Activated T-cell treated with anti-CD3 and anti-CD28 coated beads, Interleukin-2, amount 50 U/mL, for 48 hours (primary cell): Measurements from ENCODE around the gene PTGFR.

Source experiments
- DNase-seq, 2 experiments: peaks; one replicate each; pipeline ENCODE4 v3.0.0-alpha.2; 2020

PTGFR gene, protein sequence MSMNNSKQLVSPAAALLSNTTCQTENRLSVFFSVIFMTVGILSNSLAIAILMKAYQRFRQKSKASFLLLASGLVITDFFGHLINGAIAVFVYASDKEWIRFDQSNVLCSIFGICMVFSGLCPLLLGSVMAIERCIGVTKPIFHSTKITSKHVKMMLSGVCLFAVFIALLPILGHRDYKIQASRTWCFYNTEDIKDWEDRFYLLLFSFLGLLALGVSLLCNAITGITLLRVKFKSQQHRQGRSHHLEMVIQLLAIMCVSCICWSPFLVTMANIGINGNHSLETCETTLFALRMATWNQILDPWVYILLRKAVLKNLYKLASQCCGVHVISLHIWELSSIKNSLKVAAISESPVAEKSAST

DNA sequence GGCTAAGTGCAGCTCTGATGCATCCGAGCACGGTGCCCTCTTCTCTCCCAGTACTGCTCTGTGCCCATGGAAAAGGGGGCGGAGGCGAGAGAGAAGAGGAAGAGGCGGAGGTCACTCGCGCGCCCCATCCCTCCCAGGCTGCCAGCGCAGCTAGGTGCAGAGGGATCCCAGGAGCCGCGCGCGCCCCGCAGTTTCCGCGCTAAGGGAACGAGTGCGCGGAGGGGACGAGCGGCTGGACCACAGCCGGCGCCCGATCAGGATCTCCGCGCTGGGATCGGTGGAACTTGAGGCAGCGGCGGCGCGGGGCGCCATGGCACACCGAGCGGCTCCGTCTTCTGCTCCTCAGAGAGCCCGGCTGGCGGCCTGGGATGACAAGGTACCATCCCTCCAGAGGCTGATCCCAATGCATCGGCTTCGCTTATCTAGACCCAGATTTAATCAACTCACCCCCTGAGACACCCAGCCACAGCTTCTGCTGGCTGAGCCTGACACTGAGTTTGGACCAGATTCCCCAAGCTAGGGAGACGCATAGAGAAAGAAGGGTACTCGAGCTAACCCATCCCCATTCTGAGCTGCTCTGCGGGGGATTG lies at the start of gene PTGFR:
Gene PTGFR (plus strand): TSS at position 114 of the 590 bp plus-strand sequence. CDS start 1,770 bp downstream, outside the sequence.
- DNase-seq = no peak

DNA sequence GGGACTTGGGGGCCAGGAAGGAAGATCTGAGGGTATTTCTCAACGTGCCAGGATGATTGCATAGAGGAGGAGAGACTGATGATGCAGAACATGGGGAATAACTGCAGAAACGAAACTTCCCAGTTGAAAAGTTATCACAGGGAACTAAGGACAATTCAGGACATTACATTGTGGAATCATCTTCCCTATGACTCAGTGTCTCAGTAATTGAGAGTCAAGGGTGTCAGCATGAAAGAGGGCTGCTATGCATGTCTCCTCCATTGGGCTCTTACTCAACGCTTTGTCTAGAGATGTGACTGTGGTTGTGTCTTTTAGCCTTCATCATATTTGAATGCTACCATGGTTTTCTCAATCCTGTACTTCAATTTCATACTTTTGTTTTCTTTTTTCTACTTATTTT lies 48.9 kb upstream of the PTGFR start:
- DNase-seq = no peak

DNA sequence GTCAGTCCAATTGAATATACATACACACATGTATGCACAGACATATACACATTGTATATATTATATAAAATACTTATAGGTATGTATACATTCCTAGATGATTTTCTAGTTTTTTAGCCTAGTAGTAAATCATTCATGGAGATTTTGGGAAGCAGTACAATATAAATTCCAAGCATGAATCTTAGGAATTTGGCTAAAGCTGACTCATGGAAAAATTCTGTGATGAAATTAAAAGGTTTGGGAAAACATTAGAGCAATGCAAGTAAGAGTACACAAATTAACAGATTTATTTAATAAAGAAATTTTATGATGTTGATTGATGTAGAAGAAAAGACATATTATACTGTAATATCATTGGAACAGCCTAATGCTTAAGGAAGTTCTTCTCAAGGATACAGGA lies 43.7 kb upstream of the PTGFR start:
- no peak for DNase-seq

DNA sequence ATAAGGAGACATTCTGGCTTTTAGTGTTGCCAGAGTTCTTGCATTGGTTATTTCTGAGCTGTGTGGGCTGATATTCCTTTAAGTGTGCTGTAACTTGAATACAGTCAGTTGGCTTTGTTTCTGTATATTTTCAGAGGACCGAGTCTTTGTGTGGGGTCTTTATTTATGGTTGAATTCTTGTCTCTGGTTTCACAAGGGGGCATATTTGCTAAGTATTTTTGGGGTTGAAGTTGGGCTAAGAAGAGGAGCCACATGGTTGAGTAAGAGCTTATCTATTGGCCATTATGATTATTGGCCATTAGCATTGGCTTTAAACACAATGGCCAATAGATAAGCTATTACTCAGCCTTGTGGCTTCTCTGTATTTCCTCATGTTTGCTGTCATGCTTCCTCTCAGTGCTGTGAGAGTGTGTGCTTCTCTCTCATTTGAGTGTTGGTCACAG lies 26.3 kb upstream of the PTGFR start:
- DNase-seq = no peak

DNA sequence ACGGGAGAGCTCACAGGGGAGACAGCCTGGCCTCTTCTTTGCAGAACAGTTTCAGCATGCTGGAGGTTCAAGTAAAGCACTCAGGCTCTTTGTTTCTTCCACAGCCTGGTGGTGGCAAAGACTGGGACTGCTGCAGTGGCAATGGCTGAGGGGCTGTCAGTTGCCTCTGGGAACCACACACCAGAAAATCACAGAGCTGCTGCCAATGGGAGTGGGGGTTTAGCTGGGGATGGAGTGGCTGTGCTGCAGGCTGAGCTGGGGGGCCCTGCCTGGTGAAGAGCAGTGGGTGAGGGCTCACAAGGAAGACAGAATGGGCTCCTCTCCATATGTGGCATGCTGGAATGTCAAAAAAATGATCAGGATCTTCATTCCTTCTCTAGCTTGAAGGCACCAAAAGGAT lies 25.6 kb upstream of the PTGFR start:
- no peak for DNase-seq

DNA sequence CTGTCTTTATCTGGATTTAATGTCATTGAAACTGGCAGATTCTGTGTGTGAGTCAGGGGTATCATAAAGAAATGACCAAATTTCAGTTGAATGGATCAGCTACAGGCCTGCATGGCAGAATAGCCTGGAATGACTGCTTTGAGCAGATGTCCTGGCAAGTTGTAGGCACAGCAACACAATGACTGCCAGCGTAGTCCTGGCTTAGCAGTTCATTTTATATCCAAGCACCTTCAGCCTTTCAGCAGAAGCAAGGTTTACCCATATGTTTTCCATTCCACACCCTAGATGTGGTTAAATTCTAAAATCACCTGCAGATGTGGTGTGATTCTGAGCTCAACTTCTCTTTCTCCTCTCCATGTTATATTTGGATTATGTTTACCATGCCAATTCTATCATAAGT lies 22.3 kb upstream of the PTGFR start:
- DNase-seq = no peak

DNA sequence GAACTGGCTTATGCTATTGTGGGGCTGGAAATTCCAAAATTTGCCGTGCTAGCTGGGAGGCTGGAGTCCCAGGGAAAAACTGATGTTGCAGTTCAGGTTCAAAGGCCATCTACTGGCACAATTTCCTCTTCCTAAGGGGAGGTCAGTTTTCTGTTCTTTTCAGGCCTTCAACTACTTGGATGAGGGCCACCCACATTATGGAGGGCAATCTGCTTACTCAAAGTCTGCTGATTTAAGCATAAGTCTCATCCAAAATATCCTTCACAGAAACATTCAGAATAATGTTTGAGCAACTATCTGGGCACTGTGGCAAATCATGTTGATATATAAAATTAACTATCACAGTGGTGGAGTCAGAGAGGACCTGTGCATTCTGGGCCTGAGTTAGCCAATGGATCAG lies 21.2 kb upstream of the PTGFR start:
- DNase-seq = no peak

DNA sequence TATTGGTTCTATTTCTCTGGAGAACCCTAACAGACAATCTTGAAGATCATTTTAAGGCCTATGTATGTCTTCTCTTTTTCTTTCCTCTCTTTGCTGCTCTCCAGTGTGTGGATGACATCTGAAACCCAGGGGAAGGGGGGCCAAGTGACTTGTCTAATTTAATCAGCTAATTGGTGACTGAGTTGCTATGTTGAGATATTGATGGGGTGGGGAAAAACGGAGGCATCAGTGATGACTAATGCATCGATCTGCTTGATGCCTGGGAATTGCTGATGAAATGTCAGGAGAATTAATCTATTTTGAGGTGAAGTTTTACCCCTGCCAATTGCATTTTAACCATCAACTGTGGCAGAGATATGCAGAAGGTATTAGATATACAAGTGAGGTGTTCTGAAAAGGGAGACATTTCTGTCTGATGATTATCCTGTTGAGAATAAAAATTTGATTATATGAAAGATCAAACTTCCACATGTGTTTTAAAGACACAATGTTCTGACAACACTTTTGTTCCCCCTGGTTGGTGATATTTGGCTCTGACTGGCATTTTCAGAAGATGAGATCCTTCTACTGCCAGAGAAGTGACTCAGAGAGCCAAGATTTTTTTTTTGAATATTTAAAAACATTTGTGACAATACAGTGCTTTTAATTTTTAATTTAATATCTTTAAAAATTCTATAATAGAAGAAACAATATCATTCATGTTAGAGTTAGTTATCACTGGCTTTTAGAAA lies 18.7 kb upstream of the PTGFR start:
- no peak for DNase-seq

DNA sequence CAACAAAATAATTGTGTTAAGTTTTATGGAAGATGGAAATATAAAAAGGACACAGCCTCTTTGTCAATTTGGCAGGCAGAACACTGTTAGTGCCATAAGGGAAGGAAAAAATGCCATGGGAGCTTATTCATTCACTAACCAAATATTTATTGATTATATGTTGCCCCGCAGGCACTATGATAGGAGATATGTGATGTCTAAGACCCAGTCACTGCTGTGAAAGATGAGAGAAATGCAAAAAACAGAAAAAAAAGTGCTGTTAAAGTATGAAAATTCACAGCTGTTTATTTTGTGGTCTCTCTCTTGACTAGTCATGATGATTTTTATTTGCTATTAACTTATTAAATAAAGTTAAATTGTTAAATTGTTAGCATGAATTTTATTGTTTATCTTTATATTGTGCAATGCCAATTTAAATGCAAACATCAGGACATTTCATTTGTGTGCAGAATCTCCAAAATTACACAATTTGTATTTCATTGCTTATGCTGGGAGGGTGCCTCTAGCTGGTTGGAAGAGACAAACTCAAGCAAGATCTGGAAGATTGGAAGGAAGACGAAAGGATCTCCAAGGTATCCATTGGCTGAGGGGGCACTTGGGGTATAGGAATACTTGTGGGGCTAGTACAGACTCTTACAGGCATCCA lies 17.8 kb upstream of the PTGFR start:
- DNase-seq = no peak

DNA sequence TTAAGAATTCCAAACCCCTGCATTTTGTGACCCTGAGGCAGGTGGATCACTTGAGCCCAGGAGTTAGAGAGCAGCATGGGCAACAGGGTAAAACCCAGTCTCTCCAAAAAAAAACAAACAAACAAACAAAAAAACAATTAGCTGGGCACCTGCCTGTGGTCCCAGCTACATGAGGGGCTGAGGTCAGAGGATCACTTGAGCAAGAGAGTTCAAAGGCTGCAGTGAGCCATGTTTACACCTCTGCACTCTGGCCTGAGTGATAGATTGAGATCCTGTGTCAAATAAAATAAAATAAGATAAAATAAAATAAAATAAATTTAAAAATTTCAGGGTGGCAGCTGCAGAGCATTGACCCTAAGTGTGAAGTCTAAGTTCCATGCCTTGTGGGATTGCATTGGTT lies 16.7 kb upstream of the PTGFR start:
- DNase-seq = no peak

DNA sequence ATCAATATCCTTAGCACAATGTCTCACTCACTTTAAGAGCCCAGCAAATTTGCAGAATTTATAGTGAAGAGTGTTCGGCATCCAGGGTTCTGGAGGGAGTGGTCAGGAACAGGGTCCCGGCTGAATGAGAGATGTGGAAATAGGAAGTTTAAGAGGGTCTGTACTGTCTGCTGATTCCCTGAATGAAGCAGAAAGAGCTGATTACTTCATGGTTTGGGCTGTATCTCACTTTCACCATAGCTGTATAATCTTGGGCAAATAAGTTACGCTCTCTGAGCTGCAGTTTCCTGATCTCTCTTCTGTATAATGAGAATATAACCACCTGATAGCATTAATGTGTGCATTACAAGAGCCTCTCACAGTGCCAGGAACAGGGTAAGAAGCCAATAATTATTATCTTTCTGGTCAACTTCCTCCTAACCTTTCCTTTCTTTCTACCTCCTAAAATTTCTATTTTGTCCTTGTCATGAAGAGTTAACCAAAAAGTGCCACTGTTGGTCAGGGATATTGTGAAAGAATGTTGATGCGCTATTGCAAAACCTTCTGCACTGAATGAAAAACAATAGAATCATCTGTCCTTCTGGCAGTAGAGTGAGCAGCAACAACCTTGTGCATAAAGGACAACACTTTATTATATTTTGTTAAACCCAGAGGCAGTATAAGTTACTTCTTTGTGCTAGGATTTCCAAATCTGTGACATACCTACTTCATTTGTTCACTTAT lies 14.7 kb upstream of the PTGFR start:
- DNase-seq = no peak

DNA sequence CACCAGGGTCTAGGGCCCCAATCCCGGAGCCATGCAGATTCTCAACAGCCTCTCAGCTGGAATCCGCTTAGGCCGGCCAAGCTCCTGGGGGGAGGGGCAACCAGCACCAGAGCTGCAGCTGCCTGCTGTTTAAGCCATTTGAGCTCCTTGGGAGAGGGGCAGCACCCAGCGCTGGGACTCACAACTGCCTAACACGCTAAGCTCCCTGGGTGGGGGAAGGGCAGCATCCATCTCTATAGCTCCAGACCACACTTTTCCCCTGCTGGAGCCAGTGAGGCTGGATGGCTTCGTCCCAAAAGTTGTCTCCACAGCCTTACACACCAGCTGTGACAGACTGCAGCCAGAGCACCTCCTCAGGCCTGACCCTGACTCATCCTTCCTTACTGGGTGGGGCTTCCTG lies 6.9 kb upstream of the PTGFR start:
- no peak for DNase-seq

DNA sequence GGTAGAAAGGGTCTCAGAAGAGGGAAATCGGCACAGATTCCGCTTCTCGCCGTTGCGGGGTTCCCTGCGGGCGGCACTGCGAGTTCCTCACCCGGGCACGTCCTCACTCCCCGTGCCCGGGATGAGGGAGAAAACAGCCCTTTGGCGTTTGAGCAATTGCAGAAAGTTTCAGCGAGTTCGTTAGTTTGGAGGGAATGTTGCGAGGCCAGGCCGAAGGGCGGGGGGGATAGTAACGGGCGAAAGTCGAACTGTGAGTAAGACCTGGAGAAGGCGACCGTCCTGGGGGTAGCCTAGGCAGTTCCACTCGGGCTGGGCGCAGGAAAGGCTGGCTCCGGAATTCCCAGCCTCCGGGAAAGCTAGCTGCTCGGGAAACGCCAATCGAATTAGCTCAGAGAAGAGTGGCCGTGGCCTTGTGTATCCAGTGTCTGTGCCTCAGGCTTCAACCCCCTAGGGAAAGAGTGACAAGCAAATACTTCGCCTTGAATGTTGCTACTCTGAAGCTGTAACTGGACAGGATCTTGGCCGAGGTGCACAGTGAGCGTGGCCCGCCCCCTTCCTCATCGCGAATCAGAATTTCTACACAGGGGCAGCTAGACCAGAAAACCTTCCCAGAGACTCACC lies 787 bp downstream of the PTGFR start:
- DNase-seq = no peak

DNA sequence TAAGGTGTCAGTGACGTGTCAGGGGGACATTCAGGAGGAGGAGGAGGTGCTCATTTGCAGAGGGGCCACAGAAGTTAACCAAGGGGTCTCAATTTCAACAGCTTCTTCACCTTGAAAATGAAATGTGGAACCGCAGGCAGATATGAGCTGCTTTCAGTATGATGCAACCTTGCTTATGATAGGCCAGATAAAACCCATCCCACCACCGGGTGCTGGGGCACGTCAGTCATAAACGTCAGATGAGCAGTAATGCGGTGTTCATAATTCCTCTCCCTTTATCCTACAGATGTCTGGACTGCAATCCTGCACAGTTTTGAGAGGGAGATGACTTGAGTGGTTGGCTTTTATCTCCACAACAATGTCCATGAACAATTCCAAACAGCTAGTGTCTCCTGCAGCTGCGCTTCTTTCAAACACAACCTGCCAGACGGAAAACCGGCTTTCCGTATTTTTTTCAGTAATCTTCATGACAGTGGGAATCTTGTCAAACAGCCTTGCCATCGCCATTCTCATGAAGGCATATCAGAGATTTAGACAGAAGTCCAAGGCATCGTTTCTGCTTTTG lies 1.7 kb downstream of the PTGFR start:
- no peak for DNase-seq

DNA sequence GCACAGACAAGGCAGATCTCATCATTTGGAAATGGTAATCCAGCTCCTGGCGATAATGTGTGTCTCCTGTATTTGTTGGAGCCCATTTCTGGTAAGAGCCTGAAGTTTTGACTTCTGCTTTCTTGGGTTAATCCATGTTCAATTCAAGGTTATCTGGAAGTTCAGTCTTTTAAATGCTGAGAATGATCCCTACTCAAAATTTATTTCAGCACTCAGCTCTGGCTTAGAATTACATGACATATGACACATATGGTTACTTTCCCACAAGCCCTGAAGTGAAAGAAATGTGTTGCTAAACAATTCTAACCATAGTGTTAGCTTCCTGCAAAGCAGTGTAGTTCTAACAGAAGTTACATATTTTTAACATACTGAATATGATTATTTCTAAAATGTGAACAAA lies 2.7 kb downstream of the PTGFR start:
- no peak for DNase-seq

DNA sequence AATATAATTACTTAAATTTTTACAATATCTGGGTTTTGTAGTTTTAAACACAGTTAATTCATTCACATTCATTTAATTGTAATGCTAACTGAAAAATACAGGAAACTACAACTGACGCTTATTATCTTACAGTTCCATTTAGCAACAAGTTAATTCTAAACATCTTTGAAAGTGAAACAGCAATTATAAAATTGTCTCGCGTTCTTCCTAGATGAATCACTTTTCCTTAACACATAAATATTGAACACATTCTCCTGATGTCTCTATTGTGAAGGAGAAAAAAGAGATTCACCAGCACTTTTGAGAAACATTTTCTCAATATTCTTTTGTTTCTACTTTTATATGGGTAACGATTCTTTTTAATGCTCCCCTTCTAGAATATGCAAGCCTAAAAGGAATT lies 6.4 kb downstream of the PTGFR start:
- no peak for DNase-seq

DNA sequence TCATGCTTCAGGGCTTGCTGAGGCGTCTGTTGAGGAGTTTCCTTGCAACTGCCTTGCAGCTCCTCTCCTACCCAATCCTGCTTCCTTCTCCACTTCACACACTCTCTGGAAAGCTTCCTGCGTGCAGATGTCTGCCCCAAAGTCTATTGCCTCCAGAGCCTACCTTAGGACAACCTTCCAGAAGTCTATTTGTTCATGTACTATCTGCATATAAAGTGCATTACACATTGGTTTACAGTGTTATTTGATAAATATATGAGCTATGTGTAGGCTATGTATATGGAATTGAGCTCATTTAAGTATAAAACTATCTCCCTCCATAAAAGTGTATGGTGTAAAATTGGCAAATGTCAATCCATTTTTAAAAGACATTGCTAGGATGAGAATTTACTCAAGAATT lies 9.8 kb downstream of the PTGFR start:
- no peak for DNase-seq

DNA sequence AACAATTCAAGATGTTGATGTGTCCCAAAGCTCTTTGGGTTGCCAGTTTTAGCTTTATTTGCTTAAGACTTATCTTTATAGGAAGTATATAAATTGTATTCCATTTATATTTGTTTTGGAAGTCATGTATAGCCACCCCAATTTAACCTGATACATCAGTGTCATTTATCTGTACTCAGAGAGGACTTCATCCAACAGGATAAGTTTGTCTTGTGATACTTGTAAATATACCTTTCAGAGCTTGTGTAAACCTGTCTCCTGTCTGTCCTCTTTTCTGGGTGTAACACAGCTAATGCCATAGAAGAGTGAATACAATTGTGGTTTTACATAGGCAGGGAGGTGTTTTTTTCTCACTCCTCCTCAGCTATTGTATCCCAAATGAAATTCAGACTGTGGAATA lies 10.4 kb downstream of the PTGFR start:
- DNase-seq = no peak

DNA sequence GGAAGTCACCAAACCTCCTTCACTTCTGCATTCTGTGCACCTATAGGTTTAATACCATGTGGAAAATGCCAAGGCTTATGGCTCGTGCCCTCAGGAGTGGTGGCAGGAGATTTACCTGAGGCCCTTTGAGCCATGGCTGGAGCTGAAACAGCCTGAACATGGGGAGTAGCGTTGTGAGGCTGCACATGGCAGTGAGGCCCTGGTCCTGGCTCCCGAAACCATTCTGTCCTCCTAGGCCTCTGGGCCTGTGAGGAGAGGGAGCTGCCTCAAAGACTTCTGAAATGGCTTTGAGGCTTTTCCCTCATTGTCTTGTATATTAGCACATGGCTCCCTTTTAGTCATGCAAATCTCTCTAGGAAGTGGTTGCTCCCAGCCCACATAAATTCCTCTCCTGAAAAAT lies 20.6 kb downstream of the PTGFR start:
- no peak for DNase-seq

DNA sequence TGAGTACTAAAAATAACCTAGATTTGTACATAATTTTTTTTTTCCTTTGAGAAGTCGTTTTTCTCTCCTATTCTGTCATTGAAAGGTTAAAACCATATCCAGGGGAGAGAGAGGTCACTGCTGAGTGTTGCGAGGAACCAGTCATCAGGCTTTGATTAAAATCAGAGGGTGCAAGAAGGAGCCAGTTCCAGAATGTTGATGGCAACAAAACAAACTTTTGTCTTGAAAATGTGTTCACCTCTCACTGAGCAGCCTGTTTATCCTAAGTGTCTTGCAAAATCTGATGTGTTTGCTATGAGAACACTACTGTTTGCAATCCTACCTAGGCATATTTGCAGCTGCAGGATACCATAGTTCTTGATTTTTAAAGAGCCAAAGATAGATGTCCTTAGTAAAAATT lies 25.9 kb downstream of the PTGFR start:
- DNase-seq = no peak

DNA sequence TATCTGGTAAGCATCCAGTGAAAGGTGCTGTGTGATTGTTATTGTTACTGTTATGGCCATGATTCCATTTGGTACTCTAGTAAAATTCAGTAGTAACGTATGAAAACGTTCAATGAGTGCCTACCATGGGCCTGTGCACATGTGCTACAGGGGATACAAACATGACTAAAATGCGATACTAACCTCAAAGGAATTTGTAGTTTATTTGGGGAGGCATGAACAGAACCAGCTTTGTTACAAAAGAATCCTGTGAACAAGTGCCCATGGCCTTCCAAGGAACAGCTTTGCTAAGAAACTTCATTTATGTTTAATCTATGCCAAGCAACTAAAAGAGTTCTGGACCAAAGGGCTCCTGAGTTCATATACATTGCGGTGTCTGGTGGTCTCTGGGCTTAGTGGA lies 28.7 kb downstream of the PTGFR start:
- DNase-seq = no peak

DNA sequence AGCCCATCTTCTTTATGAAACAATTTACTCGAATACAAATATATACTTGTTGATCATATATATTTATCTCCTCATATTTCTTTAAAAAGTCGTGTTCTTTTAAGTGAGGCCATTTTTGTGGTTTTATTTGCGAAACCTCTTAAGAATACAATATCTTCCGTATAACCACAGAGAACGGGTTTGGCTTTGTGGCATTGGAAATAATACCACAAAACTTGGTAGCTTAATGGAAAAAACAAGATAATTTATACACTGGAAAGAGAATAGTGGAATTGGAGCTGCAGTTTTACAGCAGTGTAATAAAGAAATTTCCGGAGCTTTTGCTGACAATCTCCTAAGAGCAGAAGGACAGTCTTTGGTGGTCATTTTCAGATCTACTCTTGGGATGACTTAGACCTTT lies 29.4 kb downstream of the PTGFR start:
- no peak for DNase-seq
